ENCODE measurements around the gene ABLIM2.

The ABLIM2 gene

GRCh38 chr4:8029689-8030088, 128.9 kb downstream of the ABLIM2 start:
- no peak for TF ChIP-seq CTCF (conservative IDR thresholded peaks at IDR 0.05; ENCODE audit: control insufficient read depth, insufficient read depth, low read depth, low read length)
- peak; percentile 14 for DNase-seq (ENCODE audit: low read depth)
- no peak overlapping the region for H3K4me3 ChIP-seq (ENCODE audit: control insufficient read depth, low read depth, low read length)

GRCh38 chr4:8028884-8029568, 129.6 kb downstream of the ABLIM2 start:
- DNase-seq (ENCODE audit: low read depth) = no peak
- H3K4me3 ChIP-seq (ENCODE audit: control insufficient read depth, low read depth, low read length) = no peak overlapping the region
- no peak for TF ChIP-seq CTCF (conservative IDR thresholded peaks at IDR 0.05; ENCODE audit: control insufficient read depth, insufficient read depth, low read depth, low read length)

GRCh38 chr4:8028368-8028767, 130.2 kb downstream of the ABLIM2 start:
- H3K4me3 ChIP-seq (ENCODE audit: control insufficient read depth, low read depth, low read length) = no peak overlapping the region
- TF ChIP-seq CTCF (conservative IDR thresholded peaks at IDR 0.05; ENCODE audit: control insufficient read depth, insufficient read depth, low read depth, low read length) = no peak
- DNase-seq (ENCODE audit: low read depth) = no peak

- TF ChIP-seq CTCF (conservative IDR thresholded peaks at IDR 0.05; ENCODE audit: control insufficient read depth, insufficient read depth, low read depth, low read length) = no peak
- H3K4me3 ChIP-seq (ENCODE audit: control insufficient read depth, low read depth, low read length) = no peak overlapping the region
- DNase-seq (ENCODE audit: low read depth) = no peak
Measured at GRCh38 chr4:8026453-8026852, 132.2 kb downstream of the ABLIM2 start.

GRCh38 chr4:8025668-8026067, 132.9 kb downstream of the ABLIM2 start:
- no peak overlapping the region for H3K4me3 ChIP-seq (ENCODE audit: control insufficient read depth, low read depth, low read length)
- no peak for TF ChIP-seq CTCF (conservative IDR thresholded peaks at IDR 0.05; ENCODE audit: control insufficient read depth, insufficient read depth, low read depth, low read length)
- DNase-seq (ENCODE audit: low read depth) = no peak

GRCh38 chr4:8024073-8024786, 134.4 kb downstream of the ABLIM2 start:
- DNase-seq (ENCODE audit: low read depth) = no peak
- H3K4me3 ChIP-seq (ENCODE audit: control insufficient read depth, low read depth, low read length) = no peak overlapping the region
- no peak for TF ChIP-seq CTCF (conservative IDR thresholded peaks at IDR 0.05; ENCODE audit: control insufficient read depth, insufficient read depth, low read depth, low read length)

All from fibroblast of mammary gland (primary cell).